Fibroblast of lung (primary cell): ENCODE results near the gene DOCK8. TPM values are rescaled to one million over a fixed set of nuclear protein-coding genes. Genes with fewer than 3 reads are reported as not detected.

Source experiments
- DNase-seq, 2 donors: peaks; one replicate each; pipeline versions ENCODE4 v3.0.0 to v3.0.0-alpha.2; 2010; ENCODE audit warnings: low read depth in 2 of 2
- H2AFZ ChIP-seq: 2 replicates; pipeline ENCODE4 v1.5.1; 2012; ENCODE audit warnings: low read length, control low read depth, inconsistent platforms
- H3K27ac ChIP-seq: 2 replicates; pipeline ENCODE4 v1.5.1; 2011; ENCODE audit warnings: low read length, control low read depth; ENCODE audit not compliant: insufficient read depth
- H3K27me3 ChIP-seq: 2 replicates; pipeline ENCODE4 v1.5.1; 2011; ENCODE audit warnings: mild to moderate bottlenecking, low read length; ENCODE audit not compliant: control insufficient read depth, insufficient read depth
- H3K36me3 ChIP-seq: 2 replicates; pipeline ENCODE4 v1.5.1; 2011; ENCODE audit warnings: low read length; ENCODE audit not compliant: control insufficient read depth, insufficient read depth
- H3K4me1 ChIP-seq: 2 replicates; pipeline ENCODE4 v1.5.1; 2011; ENCODE audit warnings: low read length; ENCODE audit not compliant: control insufficient read depth, insufficient read depth; ENCODE audit errors: extremely low read depth
- H3K4me2 ChIP-seq: 2 replicates; pipeline ENCODE4 v1.5.1; 2011; ENCODE audit warnings: low read length, control low read depth; ENCODE audit not compliant: insufficient read depth; ENCODE audit errors: extremely low read depth
- H3K4me3 ChIP-seq, 4 experiments: fragments of 200-600 bp in 1 of 4; sonication (generic) in 1 of 4; replicated peaks in 1 of 4; 2 replicates each; pipeline ENCODE4 v1.5.1; 2011 to 2016; ENCODE audit warnings: low read length in 4 of 4, low read depth in 3 of 4, mild to moderate bottlenecking in 3 of 4, control low read depth in 2 of 4, inconsistent platforms in 1 of 4, mixed read lengths in 1 of 4; ENCODE audit not compliant: insufficient read depth in 1 of 4; ENCODE audit errors: control extremely low read depth in 1 of 4
- H3K79me2 ChIP-seq: 2 replicates; pipeline ENCODE4 v1.5.1; 2012; ENCODE audit warnings: mild to moderate bottlenecking, low read length, inconsistent platforms; ENCODE audit not compliant: control insufficient read depth, insufficient read depth
- H3K9ac ChIP-seq: 2 replicates; pipeline ENCODE4 v1.5.1; 2011; ENCODE audit warnings: mild to moderate bottlenecking, low read length, control low read depth; ENCODE audit not compliant: insufficient read depth
- H3K9me3 ChIP-seq: 2 replicates; pipeline ENCODE4 v1.5.1; 2012; ENCODE audit warnings: low read depth, low read length; ENCODE audit not compliant: control insufficient read depth, insufficient read depth
- H4K20me1 ChIP-seq: 2 replicates; pipeline ENCODE4 v1.5.1; 2011; ENCODE audit warnings: low read length; ENCODE audit not compliant: control insufficient read depth, insufficient read depth; ENCODE audit errors: extremely low read depth
- CTCF ChIP-seq, 2 donors: IDR thresholded peaks in 1 of 2; conservative IDR thresholded peaks in 1 of 2; 1 replicate in 1 of 2; 2 replicates in 1 of 2; pipeline ENCODE4 v1.5.1; 2011 to 2012; ENCODE audit warnings: low read length in 2 of 2, control low read depth in 1 of 2, inconsistent platforms in 1 of 2, low read depth in 1 of 2, mild to moderate bottlenecking in 1 of 2
- EZH2 ChIP-seq: IDR thresholded peaks from 2 replicates; pipeline ENCODE4 v1.5.1; 2012; ENCODE audit warnings: low read length, control low read depth, mild to moderate bottlenecking; ENCODE audit errors: missing control alignments
- polyA plus RNA-seq, 2 donors: library from polyadenylated mRNA; depleted of rRNA in 1 of 2; stranded (reverse) in 1 of 2; unstranded in 1 of 2; fragments of >200 nt; gene quantifications; 2 replicates each; pipeline ENCODE4 v1.2.1, GENCODE V29; 2011 to 2012; ENCODE audit warnings: missing spikeins in 1 of 2
- total RNA-seq: library from RNA; depleted of rRNA; stranded (reverse); fragments of >200 nt; gene quantifications from 2 replicates; pipeline ENCODE4 v1.2.1, GENCODE V29; 2014

The DOCK8 gene
- total and polyA plus RNA-seq, 2 donors (not counting 1 experiment from before 2014, with no cell fraction given), result under 0.01 TPM; not detected in 1

DNA sequence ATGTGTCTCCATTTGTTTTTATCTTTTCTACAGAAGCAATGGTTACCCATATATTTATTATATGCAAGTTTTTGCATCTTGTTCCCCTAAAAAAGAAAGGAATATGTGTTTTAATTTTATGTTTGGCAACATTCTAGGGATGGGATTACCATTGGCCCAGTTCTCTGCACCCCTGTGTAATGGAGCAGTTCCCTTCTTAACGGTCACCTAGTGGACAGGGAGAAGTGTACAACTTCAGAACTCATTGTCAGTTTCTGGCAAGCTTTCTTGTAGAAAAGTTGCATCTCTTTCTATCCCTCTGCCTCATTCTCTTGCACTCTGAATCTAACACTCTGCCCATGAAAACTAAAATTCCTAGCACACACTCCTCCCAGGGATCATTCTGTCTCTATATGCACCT lies 78.2 kb downstream of the DOCK8 start:
- H3K4me3 ChIP-seq, result no peak overlapping the region
- no peaks in the 10 kb centered on the region for H3K79me2 ChIP-seq
- DNase-seq, result no peak
- H3K4me2 ChIP-seq, result no peak overlapping the region
- no peaks in the 10 kb centered on the region for H3K4me1 ChIP-seq
- no peak overlapping the region for H2AFZ ChIP-seq
- no peak overlapping the region for H3K9ac ChIP-seq
- TF ChIP-seq CTCF (conservative IDR thresholded peaks at IDR 0.05 in 1 of 2, IDR thresholded peaks at IDR 0.05 in 1 of 2; ENCODE audit: low read depth in 1 of 2, low read length in 2 of 2) (no peak), EZH2 (no peak)
- H3K9me3 ChIP-seq, result no peaks in the 10 kb centered on the region
- H4K20me1 ChIP-seq, result no peaks in the 10 kb centered on the region
- H3K27ac ChIP-seq, result no peak overlapping the region
- H3K27me3 ChIP-seq, result no peaks in the 10 kb centered on the region
- H3K36me3 ChIP-seq, result no peaks in the 10 kb centered on the region

GRCh38 chr9:295576-295975 lies 80.9 kb downstream of the DOCK8 start:
- no peaks in the 10 kb centered on the region for H3K27me3 ChIP-seq
- H3K79me2 ChIP-seq, result no peaks in the 10 kb centered on the region
- TF ChIP-seq EZH2, result no peak
- no peak for TF ChIP-seq CTCF (conservative IDR thresholded peaks at IDR 0.05 in 1 of 2, IDR thresholded peaks at IDR 0.05 in 1 of 2; ENCODE audit: low read depth in 1 of 2, low read length in 2 of 2)
- H4K20me1 ChIP-seq, result no peaks in the 10 kb centered on the region
- no peaks in the 10 kb centered on the region for H3K36me3 ChIP-seq
- no peaks in the 10 kb centered on the region for H3K9me3 ChIP-seq
- H3K4me1 ChIP-seq, result no peaks in the 10 kb centered on the region
- no peak overlapping the region for H2AFZ ChIP-seq
- H3K9ac ChIP-seq, result no peak overlapping the region
- no peak overlapping the region for H3K4me2 ChIP-seq
- H3K4me3 ChIP-seq, result no peak overlapping the region
- DNase-seq, result no peak
- H3K27ac ChIP-seq, result no peak overlapping the region

DNA sequence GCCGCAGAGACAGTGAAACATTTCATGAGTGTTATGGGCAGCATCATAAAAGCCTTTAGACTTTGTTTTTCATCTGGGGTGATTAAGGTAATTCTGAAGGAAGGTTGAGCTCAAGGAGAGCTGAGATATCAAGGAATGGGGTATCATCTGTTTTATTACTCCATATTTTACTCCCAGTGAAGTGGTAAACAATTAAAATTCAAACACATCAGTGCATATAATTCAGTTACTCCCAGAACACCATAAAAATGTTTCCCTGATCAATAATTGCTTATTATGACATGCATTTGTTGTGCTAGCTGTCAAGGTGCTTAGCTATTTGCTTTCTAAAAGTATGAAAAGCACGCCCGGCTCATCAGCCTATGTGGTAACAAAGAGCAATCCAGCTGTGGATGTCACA lies 81.7 kb downstream of the DOCK8 start:
- no peak overlapping the region for H2AFZ ChIP-seq
- no peaks in the 10 kb centered on the region for H3K9me3 ChIP-seq
- H4K20me1 ChIP-seq, result no peaks in the 10 kb centered on the region
- no peak for DNase-seq
- no peak for TF ChIP-seq CTCF (conservative IDR thresholded peaks at IDR 0.05 in 1 of 2, IDR thresholded peaks at IDR 0.05 in 1 of 2; ENCODE audit: low read depth in 1 of 2, low read length in 2 of 2)
- H3K36me3 ChIP-seq, result no peaks in the 10 kb centered on the region
- no peak overlapping the region for H3K4me2 ChIP-seq
- no peak overlapping the region for H3K9ac ChIP-seq
- no peaks in the 10 kb centered on the region for H3K79me2 ChIP-seq
- H3K4me1 ChIP-seq, result no peaks in the 10 kb centered on the region
- H3K27ac ChIP-seq, result no peak overlapping the region
- H3K27me3 ChIP-seq, result no peaks in the 10 kb centered on the region
- H3K4me3 ChIP-seq, result no peak overlapping the region
